Lower leg skin (tissue), 4 donors: ENCODE data around the gene COL13A1. TPM values are rescaled to one million over a fixed set of nuclear protein-coding genes. Genes with fewer than 3 reads are reported as not detected.

Source experiments
- DNase-seq, 2 donors: peaks; one replicate each; pipeline ENCODE4 v3.0.0-alpha.2; 2019; ENCODE audit warnings: low spot score in 2 of 2
- H3K4me3 ChIP-seq: fragments of 200-600 bp; sonication (generic); 2 replicates; pipeline ENCODE4 v1.5.1; 2017; ENCODE audit warnings: mild to moderate bottlenecking, low read depth; ENCODE audit not compliant: poor library complexity, severe bottlenecking
- CTCF ChIP-seq, 3 donors: fragments of 450-650 bp; IDR thresholded peaks; one replicate each; pipeline ENCODE4 v1.5.1; 2016; ENCODE audit warnings: antibody characterized with exemption in 3 of 3, mild to moderate bottlenecking in 3 of 3, moderate library complexity in 2 of 3
- POLR2A ChIP-seq, 2 donors: fragments of 450-650 bp; IDR thresholded peaks; one replicate each; pipeline ENCODE4 v1.6.1; 2016 to 2017; ENCODE audit warnings: antibody characterized with exemption in 2 of 2, mild to moderate bottlenecking in 1 of 2, moderate library complexity in 1 of 2
- WGBS, 2 donors: methylation state at CpG; one replicate each; pipeline ENCODE4 v1.1.5; 2018; 5-methylcytosine and 5-hydroxymethylcytosine counted together
- intact Hi-C: fragments of 100-400 bp; cut with DNase I; formaldehyde crosslinking; loops from one replicate; pipeline ENCODE4 v1.15.0; 2023; ENCODE audit warnings: low total_unique reads
- total RNA-seq, 4 donors: library from RNA; depleted of rRNA; stranded (reverse); fragments of >200 nt; gene quantifications; one replicate each; pipeline ENCODE4 v1.1.0, GENCODE V29; 2016

The COL13A1 gene
- total RNA-seq, result 1 to 10 TPM in 3 of 4 donors, under 1 TPM in 1; 0.93 to 2.3 (median 1.3) TPM

- peak within 1 kb of the TSS; percentile 24 for H3K4me3 ChIP-seq
- TF ChIP-seq CTCF (IDR thresholded peaks at IDR 0.05) (no peak), POLR2A (IDR thresholded peaks at IDR 0.05) (no peak)
- intact Hi-C loops, result loop anchor here (10.0 kb wide), 1 partner anchor 113 kb away; no protein-coding TSS in a partner anchor
- DNase-seq, result peak; percentile 25 to 89
- 1% methylated on average over 30 to 58 of the region's 58 CpGs for WGBS, 2 donors
These were observed at the start of gene COL13A1 for GRCh38 chr10:69801434-69802315. Gene COL13A1, plus strand, starts transcription at chr10:69801906. Its CDS starts 518 bp downstream, at chr10:69802424.

DNA sequence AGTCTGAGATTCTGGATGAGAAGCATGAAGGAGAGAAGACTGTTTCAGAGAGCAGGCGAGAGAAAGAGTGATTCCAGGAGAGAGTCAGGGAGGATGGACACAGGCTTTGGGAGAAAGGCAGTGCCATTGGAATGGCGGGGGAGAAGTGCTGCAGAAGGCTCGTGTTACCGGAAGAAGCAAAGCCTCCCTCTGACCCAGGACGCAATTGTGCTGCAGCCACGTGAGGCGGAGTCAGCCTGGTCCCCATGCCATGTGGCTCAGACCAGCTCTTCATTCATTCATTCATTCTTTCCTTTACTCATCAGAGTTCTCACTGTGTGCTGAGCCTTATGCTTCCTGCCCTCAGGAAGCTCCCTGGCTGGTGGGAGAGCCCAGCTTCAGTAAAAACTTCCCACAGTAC, 49.2 kb upstream of the COL13A1 start:
- WGBS, 2 donors, result 87 to 95% methylated on average over 7 of the region's 7 CpGs
- intact Hi-C loops, result no loop called here
- no peak overlapping the region for H3K4me3 ChIP-seq
- DNase-seq, result no peak
- TF ChIP-seq CTCF (IDR thresholded peaks at IDR 0.05) (no peak), POLR2A (IDR thresholded peaks at IDR 0.05) (no peak)

GRCh38 chr10:69756279-69756678, 45.4 kb upstream of the COL13A1 start:
- 92 to 94% methylated on average over 1 of the region's 1 CpG for WGBS, 2 donors
- intact Hi-C loops, result no loop called here
- DNase-seq, result no peak

GRCh38 chr10:69757206-69757552, 44.5 kb upstream of the COL13A1 start:
- intact Hi-C loops, result no loop called here
- DNase-seq, result no peak
- no peak for TF ChIP-seq CTCF (IDR thresholded peaks at IDR 0.05)
- TF ChIP-seq POLR2A (IDR thresholded peaks at IDR 0.05), result no peak
- 88 to 93% methylated on average over 4 to 5 of the region's 5 CpGs for WGBS, 2 donors
- no peak overlapping the region for H3K4me3 ChIP-seq

More at GRCh38 chr10:69756279-69756678, 45.4 kb upstream of the COL13A1 start:
- TF ChIP-seq POLR2A (IDR thresholded peaks at IDR 0.05) (no peak), CTCF (IDR thresholded peaks at IDR 0.05) (no peak)
- no peak overlapping the region for H3K4me3 ChIP-seq

- 54 to 61% methylated on average over 10 of the region's 10 CpGs for WGBS, 2 donors
- intact Hi-C loops, result loop anchor here (2.0 kb wide), 1 partner anchor 23 kb away; no protein-coding TSS in a partner anchor
- TF ChIP-seq CTCF (IDR thresholded peaks at IDR 0.05), result no peak
- no peak for TF ChIP-seq POLR2A (IDR thresholded peaks at IDR 0.05)
- no peak for DNase-seq
- H3K4me3 ChIP-seq, result no peak overlapping the region
These were observed 44.0 kb upstream of the COL13A1 start for GRCh38 chr10:69757553-69758309.
